Activated naive CD4-positive, alpha-beta T cell treated with anti-CD3 and anti-CD28 coated beads for 36 hours (primary cell): ENCODE results near the gene ADARB1. TPM values are rescaled to one million over a fixed set of nuclear protein-coding genes. Genes with fewer than 3 reads are reported as not detected.

Experiments
- CTCF ChIA-PET: fragments of 350-600 bp; sonication (Branson Sonifier 250); formaldehyde crosslinking; loops from one replicate; lab custom pipeline; 2021; ENCODE audit warnings: antibody characterized with exemption; lab: Charles Lee
- DNase-seq: peaks from one replicate; pipeline ENCODE4 v3.0.0-alpha.2; 2020
- H3K27ac Mint-ChIP-seq: one replicate; pipeline ENCODE4 v1.8.0; 2021; ENCODE audit warnings: mild to moderate bottlenecking, mixed read lengths
- H3K27me3 Mint-ChIP-seq: one replicate; pipeline ENCODE4 v1.8.0; 2021; ENCODE audit warnings: low read depth, mixed read lengths
- H3K36me3 Mint-ChIP-seq: one replicate; pipeline ENCODE4 v1.8.0; 2021; ENCODE audit warnings: low read depth, mixed read lengths
- H3K4me1 Mint-ChIP-seq: one replicate; pipeline ENCODE4 v1.8.0; 2021; ENCODE audit warnings: low read depth, mixed read lengths
- H3K4me3 Mint-ChIP-seq: one replicate; pipeline ENCODE4 v1.8.0; 2021; ENCODE audit warnings: mild to moderate bottlenecking, moderate library complexity, mixed read lengths
- H3K9me3 Mint-ChIP-seq: one replicate; pipeline ENCODE4 v1.8.0; 2021; ENCODE audit warnings: mixed read lengths
- intact Hi-C: fragments of 100-400 bp; cut with micrococcal nuclease; formaldehyde crosslinking; loops from one replicate; pipeline ENCODE4 v1.15.1; 2023
- total RNA-seq, 2 experiments: library from RNA; stranded (reverse); gene quantifications; one replicate each; pipeline ENCODE4 v1.2.3, GENCODE V29; 2021

ADARB1 gene
- total RNA-seq, 2 experiments from 2014 or later, result 30.1 to 33.3 TPM

DNA sequence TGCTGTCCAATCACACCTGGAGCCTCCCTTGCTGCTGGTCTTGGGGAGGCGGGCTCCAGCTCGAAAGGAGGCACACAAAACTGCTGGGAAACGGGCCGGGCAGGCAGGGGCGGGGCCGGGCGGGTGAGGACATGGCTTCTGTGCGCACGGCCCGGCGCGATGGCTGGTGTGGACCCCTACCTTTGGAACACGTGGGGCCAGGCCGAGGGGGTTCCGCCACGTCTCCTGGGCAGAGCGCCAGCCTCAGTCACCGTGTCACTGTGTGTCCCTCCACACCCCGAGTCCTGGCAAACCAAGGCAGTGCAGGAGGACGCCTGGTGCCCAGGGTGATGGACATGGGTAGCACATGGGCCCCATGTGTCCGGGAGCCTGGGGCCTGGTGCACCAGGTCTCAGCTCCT is 42.0 kb upstream of the ADARB1 start:
- intact Hi-C loops, result no loop called here
- H3K27me3 Mint-ChIP-seq, result peaks cover 7% of the 10 kb centered on the region
- peaks cover 16% of the 10 kb centered on the region for H3K9me3 Mint-ChIP-seq
- no peak overlapping the region for H3K27ac Mint-ChIP-seq
- H3K36me3 Mint-ChIP-seq, result no peaks in the 10 kb centered on the region
- H3K4me1 Mint-ChIP-seq, result no peaks in the 10 kb centered on the region
- no peak for DNase-seq
- no peak overlapping the region for H3K4me3 Mint-ChIP-seq
- CTCF ChIA-PET, result no interaction called here

DNA sequence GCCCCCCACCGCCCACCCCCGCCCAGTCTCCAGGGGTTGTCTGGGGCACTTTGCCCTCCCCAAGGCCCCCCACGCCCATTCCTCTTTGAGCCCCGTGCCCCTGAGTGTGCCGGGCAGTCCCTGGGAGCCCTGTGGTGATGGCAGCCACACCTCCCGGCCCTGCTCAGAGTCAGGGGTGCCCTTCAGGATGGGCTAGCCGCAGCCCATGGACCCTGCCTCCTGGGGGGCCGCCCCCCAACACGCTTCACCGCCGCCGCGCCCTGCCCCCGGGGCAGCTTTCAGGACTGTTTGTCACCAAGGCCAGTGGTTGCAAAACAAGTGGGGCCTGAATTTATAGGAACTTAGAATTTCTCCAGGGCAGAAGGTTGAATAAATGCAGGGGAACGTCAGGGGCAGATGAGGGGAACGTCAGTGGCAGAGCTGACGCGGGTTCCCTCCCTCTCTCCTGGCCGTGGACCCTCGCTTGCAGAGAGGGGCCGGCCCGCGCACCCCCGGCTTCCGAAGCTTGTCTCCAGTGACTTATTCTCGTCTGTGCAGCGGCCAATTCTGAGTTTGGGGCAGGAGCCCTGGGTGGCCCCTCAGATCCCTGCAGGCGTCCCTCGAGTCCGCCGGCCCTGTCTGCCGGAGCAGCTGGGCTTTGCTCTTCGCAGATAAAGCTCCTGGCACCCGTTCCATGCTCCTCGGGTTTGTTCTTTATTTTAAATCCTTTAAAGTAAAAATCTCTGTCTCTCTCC is 41.2 kb upstream of the ADARB1 start:
- H3K4me1 Mint-ChIP-seq, result no peaks in the 10 kb centered on the region
- peaks cover 7% of the 10 kb centered on the region for H3K27me3 Mint-ChIP-seq
- CTCF ChIA-PET, result no interaction called here
- no peak overlapping the region for H3K27ac Mint-ChIP-seq
- no peak for DNase-seq
- intact Hi-C loops, result no loop called here
- H3K36me3 Mint-ChIP-seq, result no peaks in the 10 kb centered on the region
- peaks cover 17% of the 10 kb centered on the region for H3K9me3 Mint-ChIP-seq
- no peak overlapping the region for H3K4me3 Mint-ChIP-seq

DNA sequence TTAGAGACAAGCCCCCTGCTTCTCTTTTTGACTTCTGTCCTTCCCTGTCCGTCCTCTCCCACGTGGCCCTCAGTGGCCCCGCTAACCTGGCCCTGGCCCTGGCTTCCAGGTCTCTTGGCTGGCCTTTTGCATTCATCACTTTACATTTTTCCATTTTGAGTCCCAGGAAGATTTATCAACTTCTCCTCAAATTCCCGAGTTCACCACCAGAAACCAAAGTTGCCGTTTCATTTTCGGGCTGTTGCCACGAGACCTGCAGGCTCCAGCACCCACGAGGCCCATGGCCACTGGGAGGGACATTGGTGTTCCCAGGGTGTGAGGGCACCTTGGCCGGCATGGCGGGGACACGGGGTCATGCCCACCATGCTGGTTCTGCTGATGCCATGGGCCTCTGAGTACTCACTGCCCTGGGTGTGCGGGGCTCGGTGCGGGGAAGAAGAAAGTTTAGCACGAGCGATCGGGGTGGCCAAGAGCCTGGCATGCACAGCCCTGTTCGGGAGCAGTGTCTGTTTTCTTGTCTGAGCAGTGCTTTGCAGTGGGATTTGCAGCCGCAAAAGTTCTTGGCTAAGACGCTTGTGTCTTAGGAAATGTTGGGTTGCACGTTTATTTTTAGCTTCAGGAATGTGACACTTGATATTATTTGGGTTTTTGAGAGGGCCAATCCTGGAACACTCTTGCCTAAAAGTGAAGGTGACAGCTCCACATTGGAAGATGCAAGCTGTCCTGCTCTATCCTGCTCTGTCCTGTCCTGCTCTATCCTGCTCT is 40.4 kb upstream of the ADARB1 start:
- no peak overlapping the region for H3K27ac Mint-ChIP-seq
- H3K9me3 Mint-ChIP-seq, result peaks cover 17% of the 10 kb centered on the region
- H3K27me3 Mint-ChIP-seq, result peaks cover 7% of the 10 kb centered on the region
- no peak overlapping the region for H3K4me3 Mint-ChIP-seq
- H3K4me1 Mint-ChIP-seq, result no peaks in the 10 kb centered on the region
- no peaks in the 10 kb centered on the region for H3K36me3 Mint-ChIP-seq
- intact Hi-C loops, result no loop called here
- CTCF ChIA-PET, result interaction anchor here (0.9 kb wide), 1 partner anchor 94 kb away, joined by 4 read pairs; no protein-coding TSS in a partner anchor
- no peak for DNase-seq

DNA sequence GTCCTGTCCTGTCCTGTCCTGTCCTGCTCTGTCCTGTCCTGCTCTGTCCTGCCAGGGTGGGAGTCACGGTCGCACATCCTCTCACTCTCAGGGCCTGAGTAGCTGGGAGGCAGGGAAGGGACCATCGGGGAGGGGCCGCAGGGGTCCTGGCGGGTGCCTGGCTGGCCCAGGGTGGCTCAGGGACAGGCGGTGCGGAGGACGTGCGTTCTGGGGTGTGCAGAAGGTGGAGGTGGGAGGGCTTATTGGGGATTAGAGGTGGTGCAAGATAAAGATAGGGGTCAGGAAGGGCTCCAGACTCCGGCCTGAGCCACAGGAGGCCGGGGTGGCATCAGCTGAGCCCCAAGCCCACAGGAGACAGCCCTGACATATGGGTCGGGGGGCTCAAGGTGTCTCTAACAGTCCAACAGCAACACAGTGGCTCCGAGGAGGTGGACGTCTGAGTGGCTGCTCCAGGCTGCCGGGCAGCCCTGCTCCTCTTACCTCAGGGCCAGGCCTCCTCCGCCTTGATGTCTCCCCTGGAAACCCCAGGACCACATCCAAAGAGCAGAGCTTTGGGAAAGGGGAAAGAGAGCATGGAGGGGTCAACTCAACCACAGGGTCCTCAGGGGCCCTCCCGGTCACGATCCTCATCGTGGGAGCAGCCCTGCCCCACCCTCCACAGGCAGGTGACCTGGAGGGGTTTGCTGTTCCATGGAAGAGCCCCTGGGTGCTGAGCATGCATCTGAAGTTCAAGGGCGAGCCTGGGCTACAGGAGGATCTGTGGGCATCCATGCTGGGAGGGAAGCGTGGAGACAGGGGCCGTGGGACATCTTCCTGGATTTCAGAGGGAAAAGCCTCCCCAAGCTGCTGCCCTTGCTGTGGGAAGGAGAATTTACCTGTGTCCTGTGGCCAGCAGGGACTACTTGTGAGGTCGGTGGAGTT is 39.6 kb upstream of the ADARB1 start:
- intact Hi-C loops, result no loop called here
- H3K36me3 Mint-ChIP-seq, result no peaks in the 10 kb centered on the region
- CTCF ChIA-PET, result interaction anchor here (0.9 kb wide), 1 partner anchor 94 kb away, joined by 4 read pairs; no protein-coding TSS in a partner anchor

DNA sequence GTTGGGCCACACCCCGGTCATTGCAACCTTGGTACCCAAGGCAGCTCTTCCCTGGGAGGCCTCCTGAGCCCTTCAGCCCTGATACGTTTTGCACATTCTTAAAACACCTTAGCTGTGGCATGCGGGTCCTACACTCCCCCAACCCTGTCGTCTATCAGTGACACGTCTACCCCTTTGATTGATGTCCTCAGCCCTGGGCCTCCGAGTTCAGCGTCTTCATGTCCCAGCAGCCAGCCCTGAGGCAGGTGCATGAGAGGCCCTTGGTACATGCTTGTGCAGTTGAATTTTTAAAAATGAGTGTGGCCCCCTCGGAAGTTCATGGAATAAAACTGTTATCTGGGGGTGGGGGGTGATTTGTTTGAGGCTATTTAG is 38.9 kb upstream of the ADARB1 start:
- CTCF ChIA-PET, result no interaction called here
- H3K9me3 Mint-ChIP-seq, result peaks cover 17% of the 10 kb centered on the region
- H3K4me1 Mint-ChIP-seq, result no peaks in the 10 kb centered on the region
- no peak overlapping the region for H3K4me3 Mint-ChIP-seq
- intact Hi-C loops, result no loop called here
- no peaks in the 10 kb centered on the region for H3K36me3 Mint-ChIP-seq
- H3K27me3 Mint-ChIP-seq, result peaks cover 5% of the 10 kb centered on the region
- H3K27ac Mint-ChIP-seq, result no peak overlapping the region
- DNase-seq, result no peak

More for the DNA sequence above, 39.6 kb upstream of the ADARB1 start:
- no peaks in the 10 kb centered on the region for H3K4me1 Mint-ChIP-seq
- H3K27me3 Mint-ChIP-seq, result peaks cover 7% of the 10 kb centered on the region
- H3K4me3 Mint-ChIP-seq, result no peak overlapping the region
- DNase-seq, result no peak
- H3K27ac Mint-ChIP-seq, result no peak overlapping the region
- H3K9me3 Mint-ChIP-seq, result peaks cover 17% of the 10 kb centered on the region

DNA sequence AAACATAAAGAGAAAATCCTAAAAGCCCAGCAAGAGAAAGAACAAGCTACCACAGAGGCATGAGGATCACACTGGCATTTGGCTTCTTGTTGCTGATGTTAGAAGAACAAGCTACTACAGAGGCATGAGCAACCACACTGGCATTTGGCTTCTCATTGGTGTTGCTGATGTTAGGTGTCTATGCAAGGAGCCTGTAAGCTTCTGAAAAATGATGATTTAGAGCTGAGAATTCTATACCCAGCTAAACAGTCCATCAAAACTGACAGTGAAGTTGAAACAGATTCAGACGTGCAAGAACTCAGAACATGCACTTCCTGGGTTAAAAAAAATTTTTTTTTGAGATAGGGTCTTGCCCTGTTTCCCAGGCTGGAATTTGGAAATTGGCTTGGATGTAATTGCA is 37.8 kb upstream of the ADARB1 start:
- CTCF ChIA-PET, result interaction anchor here (0.6 to 2.2 kb wide), 3 partner anchors 99 to 885 kb away, joined by 3 to 6 read pairs (median 3); no protein-coding TSS in a partner anchor

DNA sequence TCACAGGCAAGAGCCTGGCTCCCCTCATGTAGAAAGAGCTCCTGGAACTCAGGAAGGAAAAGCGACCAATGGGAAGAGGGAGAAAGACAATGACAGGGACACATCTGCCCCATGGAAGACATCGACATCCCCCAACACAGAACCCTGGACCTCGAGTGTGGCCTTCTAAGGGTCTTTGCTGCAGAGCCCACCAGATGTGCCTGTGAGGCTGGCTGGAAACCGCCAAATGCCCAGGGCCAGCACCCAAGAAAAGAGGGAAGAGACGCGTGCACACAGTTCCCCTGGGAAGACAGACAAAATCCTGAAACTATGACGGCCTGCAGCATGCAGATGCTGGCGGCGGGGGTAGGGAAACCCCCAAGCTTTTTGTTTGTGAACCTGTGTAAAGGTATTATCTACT is 36.4 kb upstream of the ADARB1 start:
- no peaks in the 10 kb centered on the region for H3K4me1 Mint-ChIP-seq
- H3K4me3 Mint-ChIP-seq, result no peak overlapping the region
- no peaks in the 10 kb centered on the region for H3K36me3 Mint-ChIP-seq
- no peak for DNase-seq
- no peak overlapping the region for H3K27ac Mint-ChIP-seq
- H3K27me3 Mint-ChIP-seq, result peaks cover 5% of the 10 kb centered on the region
- CTCF ChIA-PET, result interaction anchor here (0.8 to 2.2 kb wide), 2 partner anchors 90 to 99 kb away, joined by 4 to 6 read pairs; no protein-coding TSS in a partner anchor
- intact Hi-C loops, result no loop called here
- H3K9me3 Mint-ChIP-seq, result peaks cover 17% of the 10 kb centered on the region

More for the DNA sequence above, 37.8 kb upstream of the ADARB1 start:
- Mint-ChIP-seq H3K27ac (no peak overlapping the region), H3K9me3 (peaks cover 17% of the 10 kb centered on the region), H3K4me3 (no peak overlapping the region), H3K36me3 (no peaks in the 10 kb centered on the region), H3K4me1 (no peaks in the 10 kb centered on the region), H3K27me3 (peaks cover 5% of the 10 kb centered on the region)
- intact Hi-C loops, result no loop called here
- DNase-seq, result no peak

DNA sequence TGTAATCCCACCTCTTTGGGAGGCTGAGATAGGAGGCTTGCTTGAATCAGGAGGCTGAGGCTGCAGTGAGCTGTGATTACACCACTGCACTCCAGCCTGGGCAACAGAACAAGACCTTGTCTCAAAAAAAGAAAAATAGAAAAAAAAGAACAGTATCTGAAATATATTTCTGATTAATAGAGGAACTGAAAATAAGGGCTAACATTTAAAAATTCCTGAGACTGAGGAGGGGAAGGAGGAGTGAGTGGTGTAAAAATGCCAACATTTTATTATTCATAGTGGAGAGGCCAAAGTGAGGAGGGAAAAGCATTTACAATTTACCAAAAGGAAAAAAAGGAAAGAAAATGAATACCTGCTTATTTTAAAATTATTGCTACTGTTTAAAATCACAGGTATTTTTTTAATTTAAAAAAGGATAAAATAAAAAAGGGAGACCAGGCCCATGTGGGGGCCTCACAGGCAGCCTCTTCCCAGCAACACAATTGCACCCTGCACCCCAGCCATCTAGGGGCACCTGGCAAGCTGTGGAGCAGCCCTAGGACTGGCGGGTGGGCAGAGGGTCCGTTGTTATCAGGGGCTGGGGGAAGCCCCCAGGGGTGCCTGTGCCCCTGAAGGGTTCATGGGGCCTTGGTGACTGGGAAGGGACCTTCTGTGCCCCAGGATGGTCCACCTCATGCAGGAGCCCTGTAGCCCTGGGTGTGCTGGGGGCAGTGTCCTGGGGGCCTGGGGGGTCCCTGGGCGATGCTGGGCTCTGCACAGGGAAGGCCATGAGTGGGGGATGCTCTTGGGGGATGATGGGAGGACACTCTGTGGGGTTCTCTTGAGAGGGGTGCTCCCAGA is 34.8 kb upstream of the ADARB1 start:
- Mint-ChIP-seq H3K27ac (no peak overlapping the region), H3K36me3 (no peaks in the 10 kb centered on the region), H3K9me3 (peaks cover 17% of the 10 kb centered on the region), H3K27me3 (peaks cover 5% of the 10 kb centered on the region), H3K4me3 (no peak overlapping the region), H3K4me1 (no peaks in the 10 kb centered on the region)
- intact Hi-C loops, result no loop called here
- CTCF ChIA-PET, result no interaction called here
- no peak for DNase-seq

DNA sequence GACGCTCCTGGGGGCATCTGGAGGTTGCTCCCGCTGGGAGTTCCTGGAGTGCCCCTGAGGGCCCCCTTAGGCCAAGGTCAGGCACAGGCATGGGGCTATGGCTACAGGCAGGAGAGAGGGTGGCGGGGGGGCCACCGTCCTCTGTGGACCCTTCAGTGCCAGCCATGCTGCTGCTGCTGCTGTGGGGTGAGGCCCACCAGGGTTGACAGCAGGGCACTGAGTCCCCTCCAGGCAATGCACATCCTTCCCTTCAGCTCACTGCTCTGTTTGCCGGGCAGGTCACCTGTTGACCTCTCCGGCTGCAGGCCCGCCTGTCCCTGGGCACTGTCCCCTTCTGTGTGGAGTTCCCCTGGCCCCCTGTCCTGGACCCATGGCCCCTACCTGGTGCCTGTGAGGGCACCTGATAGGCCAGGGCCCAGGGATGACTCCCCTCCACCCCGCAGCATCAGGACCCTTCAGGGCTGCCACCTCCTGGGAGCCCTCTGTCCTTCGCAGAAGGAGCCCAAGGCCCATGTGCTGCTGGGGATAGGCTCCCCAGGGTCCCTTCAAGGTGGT is 34.1 kb upstream of the ADARB1 start:
- Mint-ChIP-seq H3K36me3 (no peaks in the 10 kb centered on the region), H3K9me3 (peaks cover 17% of the 10 kb centered on the region), H3K4me3 (no peak overlapping the region), H3K4me1 (no peaks in the 10 kb centered on the region), H3K27ac (no peak overlapping the region), H3K27me3 (peaks cover 5% of the 10 kb centered on the region)
- DNase-seq, result no peak
- CTCF ChIA-PET, result no interaction called here
- intact Hi-C loops, result no loop called here

DNA sequence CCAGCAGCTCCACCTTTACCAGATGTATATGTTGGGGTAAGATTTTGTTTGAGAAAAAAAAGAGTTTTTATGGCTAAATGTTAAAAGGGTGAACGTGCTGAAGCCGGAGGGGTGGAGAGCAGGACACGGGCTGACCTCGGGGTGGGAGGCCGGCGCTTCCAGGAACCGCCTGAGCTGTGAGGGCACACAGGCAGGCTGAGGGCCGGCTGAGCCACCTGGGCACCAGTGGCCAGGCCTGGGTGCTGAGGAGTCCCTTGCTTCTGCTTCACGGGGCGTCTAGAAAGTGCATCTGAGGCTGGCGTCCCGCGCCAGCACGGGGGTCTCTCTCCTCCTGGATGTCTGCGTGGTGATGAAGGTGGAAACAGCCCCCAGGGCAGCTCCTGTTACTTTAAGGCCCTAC is 33.6 kb upstream of the ADARB1 start:
- intact Hi-C loops, result no loop called here
- DNase-seq, result no peak
- no peak overlapping the region for H3K27ac Mint-ChIP-seq
- no peak overlapping the region for H3K4me3 Mint-ChIP-seq
- peaks cover 14% of the 10 kb centered on the region for H3K9me3 Mint-ChIP-seq
- no peaks in the 10 kb centered on the region for H3K4me1 Mint-ChIP-seq
- H3K27me3 Mint-ChIP-seq, result peaks cover 5% of the 10 kb centered on the region
- H3K36me3 Mint-ChIP-seq, result no peaks in the 10 kb centered on the region
- CTCF ChIA-PET, result no interaction called here

DNA sequence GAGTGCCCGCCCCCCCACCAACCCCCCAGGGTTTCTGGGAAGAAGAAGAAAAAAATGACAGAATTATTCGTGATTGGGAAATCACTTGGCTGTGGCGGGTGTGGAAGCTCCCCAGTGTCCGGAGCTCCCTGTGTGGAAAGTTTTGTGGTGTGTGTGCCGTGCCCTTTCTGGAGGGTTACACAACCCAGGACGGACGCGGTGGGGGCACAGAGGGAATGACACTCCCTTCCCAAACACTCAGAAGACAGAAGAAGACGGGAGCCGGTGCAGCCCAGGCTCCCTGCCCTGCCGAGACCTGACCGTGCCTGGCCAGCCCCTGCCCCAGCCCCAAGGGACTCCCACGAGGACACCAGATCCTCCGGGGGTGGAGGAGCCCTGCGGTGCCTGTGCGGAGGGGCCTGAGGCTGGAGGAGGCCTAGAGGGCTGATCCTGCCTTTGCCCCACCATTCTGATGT is 33.0 kb upstream of the ADARB1 start:
- Mint-ChIP-seq H3K27me3 (peaks cover 2% of the 10 kb centered on the region), H3K36me3 (no peaks in the 10 kb centered on the region), H3K27ac (no peak overlapping the region), H3K9me3 (peaks cover 10% of the 10 kb centered on the region), H3K4me3 (no peak overlapping the region), H3K4me1 (no peaks in the 10 kb centered on the region)
- no peak for DNase-seq
- intact Hi-C loops, result no loop called here
- CTCF ChIA-PET, result no interaction called here
